Measurements from ENCODE around the gene VASN. TPM values are rescaled to one million over a fixed set of nuclear protein-coding genes. Genes with fewer than 3 reads are reported as not detected.

Gene VASN
- total and polyA plus RNA-seq, 9 of the 15 experiments (the other 6 are each of a cell fraction or from before 2014, with no cell fraction given): 0.01 to 2.5 (median 0.41) TPM; not detected in 1

DNA sequence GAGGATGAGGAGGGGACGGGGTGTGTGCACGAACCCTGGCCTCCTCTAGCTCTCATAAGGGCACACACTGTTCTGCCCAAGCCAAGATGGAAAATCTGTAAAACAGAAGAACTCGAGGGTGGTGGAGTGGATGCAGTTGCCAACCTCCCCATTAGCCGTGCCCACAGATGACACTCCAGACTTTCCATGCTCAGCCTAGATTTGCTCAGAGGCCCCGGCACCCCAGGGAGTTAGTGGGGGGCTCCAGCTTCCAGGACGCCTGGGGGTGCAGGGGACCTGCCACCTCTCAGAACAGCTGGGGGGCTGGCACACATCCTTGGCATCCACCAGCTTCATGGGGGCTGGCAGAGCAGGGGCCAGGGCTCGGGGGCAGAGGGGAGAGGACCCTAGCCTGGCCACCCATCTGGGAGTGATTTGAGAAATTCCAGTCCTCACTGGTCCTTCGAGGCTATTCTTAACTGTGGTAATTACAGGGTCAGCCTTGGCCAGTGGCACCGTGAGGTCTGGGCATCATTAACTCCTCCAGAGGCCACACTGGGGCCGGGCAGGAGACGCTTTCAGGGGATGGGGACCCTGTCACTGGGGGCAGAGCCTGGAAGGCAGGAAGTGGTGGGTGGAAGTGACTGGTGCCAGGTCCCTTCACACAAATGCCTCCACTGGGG lies 14.3 kb downstream of the VASN start:
- intact Hi-C loops (cut with micrococcal nuclease) (no loop called here), in situ Hi-C loops (cut with MboI) (no loop called here)
- Histone ChIP-seq H3K27ac (ENCODE audit: extremely low read depth, low read depth, low read length) (no peak overlapping the region), H4K20me1 (replicated peaks; ENCODE audit: control insufficient read depth, insufficient read depth, low read length) (no peaks in the 10 kb centered on the region), H3K4me2 (ENCODE audit: insufficient read depth, low read length) (no peak overlapping the region), H3K36me3 (ENCODE audit: control insufficient read depth, insufficient read depth, low read length) (peaks cover 73% of the 10 kb centered on the region; the same call in 1 of the 3 replicates), H3K9me1 (ENCODE audit: control insufficient read depth, insufficient read depth, low read length) (peaks cover 3% of the 10 kb centered on the region), H3K9me3 (replicated peaks; ENCODE audit: control insufficient read depth, insufficient read depth, low read depth, low read length) (no peaks in the 10 kb centered on the region), H3K4me3 (no peak overlapping the region), H3K79me2 (ENCODE audit: control insufficient read depth, insufficient read depth, low read length) (no peaks in the 10 kb centered on the region), H3K9ac (ENCODE audit: insufficient read depth in 1 of 2, low read depth in 2 of 2, low read length in 2 of 2) (no peak overlapping the region; a peak in 1 of 4 replicates), H3K4me1 (replicated peaks in 1 of 2; ENCODE audit: control insufficient read depth in 2 of 2, insufficient read depth in 2 of 2, low read length in 2 of 2) (peaks cover 0 to 31% of the 10 kb centered on the region in 2 experiments; a peak in 2 of 5 replicates), H2AFZ (ENCODE audit: low read depth, low read length) (no peak overlapping the region), H3K27me3 (ENCODE audit: control insufficient read depth in 2 of 2, insufficient read depth in 2 of 2, low read length in 2 of 2) (no peaks in the 10 kb centered on the region)
- peak in 1 of 4 experiments; percentile 19 for DNase-seq (ENCODE audit: extremely low read depth in 1 of 4, low spot score in 3 of 4)
- no peak for FAIRE-seq
- no peak for ATAC-seq
- BruUV-seq (replicated peaks): no TSS peak
- POLR2A ChIA-PET: interaction anchor here (0.8 kb wide), 1 partner anchor 20 kb away, joined by 3 read pairs; no protein-coding TSS in a partner anchor
- CTCF ChIA-PET (ENCODE audit: low intra/inter-chr PET ratio): no interaction called here
- 89% methylated on average over 9 of the region's 11 CpGs for WGBS (ENCODE audit: insufficient coverage, low coverage, missing lambda C conversion rate)
- 0 out of 2 replicates have a peak, but pooled peaks have one; percentile 7 for TF ChIP-seq POLR2G (IDR thresholded peaks at IDR 0.05; ENCODE audit: low read depth, low read length)
- no peak for TF ChIP-seq PHTF2 (CRISPR knock-in tag; IDR thresholded peaks at IDR 0.05)

GRCh38 chr16:4386451-4386805 lies 14.8 kb downstream of the VASN start:
- Histone ChIP-seq H3K79me2 (ENCODE audit: control insufficient read depth, insufficient read depth, low read length) (no peaks in the 10 kb centered on the region), H3K9me3 (replicated peaks; ENCODE audit: control insufficient read depth, insufficient read depth, low read depth, low read length) (no peaks in the 10 kb centered on the region), H3K27me3 (ENCODE audit: control insufficient read depth in 2 of 2, insufficient read depth in 2 of 2, low read length in 2 of 2) (no peaks in the 10 kb centered on the region), H3K36me3 (ENCODE audit: control insufficient read depth, insufficient read depth, low read length) (peaks cover 69% of the 10 kb centered on the region; the same call in 1 of the 3 replicates), H3K9me1 (ENCODE audit: control insufficient read depth, insufficient read depth, low read length) (peaks cover 3% of the 10 kb centered on the region), H3K27ac (ENCODE audit: extremely low read depth, low read depth, low read length) (no peak overlapping the region), H3K9ac (ENCODE audit: insufficient read depth in 1 of 2, low read depth in 2 of 2, low read length in 2 of 2) (no peak overlapping the region; a peak in 1 of 4 replicates), H3K4me1 (replicated peaks in 1 of 2; ENCODE audit: control insufficient read depth in 2 of 2, insufficient read depth in 2 of 2, low read length in 2 of 2) (peaks cover 0 to 26% of the 10 kb centered on the region in 2 experiments; a peak in 1 of 5 replicates), H3K4me3 (no peak overlapping the region), H3K4me2 (ENCODE audit: insufficient read depth, low read length) (no peak overlapping the region), H4K20me1 (replicated peaks; ENCODE audit: control insufficient read depth, insufficient read depth, low read length) (no peaks in the 10 kb centered on the region), H2AFZ (ENCODE audit: low read depth, low read length) (no peak overlapping the region)
- no TSS peak for BruUV-seq (replicated peaks)
- DNase-seq (ENCODE audit: extremely low read depth in 1 of 4, low spot score in 3 of 4): peak in 1 of 4 experiments; percentile 24
- ATAC-seq: no peak
- WGBS (ENCODE audit: insufficient coverage, low coverage, missing lambda C conversion rate): 61% methylated on average over 8 of the region's 8 CpGs
- intact Hi-C loops (cut with micrococcal nuclease): no loop called here
- no peak for TF ChIP-seq HLTF (IDR thresholded peaks at IDR 0.05)
- TF ChIP-seq ZSCAN29 (IDR thresholded peaks at IDR 0.05): no peak
- no peak for TF ChIP-seq MEF2A (IDR thresholded peaks at IDR 0.05; ENCODE audit: control insufficient read depth, low read depth, low read length)
- no peak for TF ChIP-seq ILF3 (IDR thresholded peaks at IDR 0.05; ENCODE audit: borderline replicate concordance)
- no peak for TF ChIP-seq RUNX1 (IDR thresholded peaks at IDR 0.05; ENCODE audit: low read depth)
- TF ChIP-seq OTX1 (CRISPR knock-in tag; IDR thresholded peaks at IDR 0.05): no peak
- TF ChIP-seq ZFP36 (IDR thresholded peaks at IDR 0.05; ENCODE audit: low read depth, low read length, partially characterized antibody): no peak
- TF ChIP-seq EHMT2 (IDR thresholded peaks at IDR 0.05): no peak
- FAIRE-seq: no peak
- ChIA-PET POLR2A (interaction anchor here (0.6 to 1.3 kb wide), 3 partner anchors 17 to 230 kb away, joined by 3 to 4 read pairs (median 3); no protein-coding TSS in a partner anchor), CTCF (ENCODE audit: low intra/inter-chr PET ratio) (no interaction called here)
- in situ Hi-C loops (cut with MboI): no loop called here

Data from K562 (cell line).